Uterus (tissue), 4 donors: Measurements from ENCODE around the gene EHMT1. TPM values are rescaled to one million over a fixed set of nuclear protein-coding genes. Genes with fewer than 3 reads are reported as not detected.

Source experiments
- microRNA counts, 2 donors: library from miRNA; unstranded; fragments of <30 nt; microRNA quantifications; one replicate each; lab custom pipeline; 2016 to 2017
- microRNA-seq: library from miRNA; unstranded; fragments of <30 nt; microRNA quantifications from one replicate; pipeline ENCODE4, GENCODE V29; 2016; ENCODE audit warnings: borderline microRNAs expressed, borderline replicate concordance
- small RNA-seq: library from RNA; depleted of rRNA; stranded (forward); fragments of <200 nt; gene quantifications from one replicate; pipeline ENCODE3, GENCODE V24; 2016
- total RNA-seq, 4 donors: library from RNA; depleted of rRNA in 3 of 4; stranded (reverse); fragments of >200 nt in 3 of 4; gene quantifications; one replicate each; pipeline versions ENCODE4 v1.1.0 to v1.2.4, GENCODE V29; 2014 to 2023
- donor health status: DM: yes; HTN: yes; CAD: no.

Gene EHMT1
- total RNA-seq, 4 donors from 2014 or later = 32.6 to 109 (median 74.9) TPM

MicroRNAs within 50 kb of the gene (microRNA counts, 767-probe panel; counts per million panel counts)
- 0 counts per million in 2 donors for microRNA hsa-miR-602 (lab: Ali Mortazavi, UCI)

Small RNA genes within 50 kb of the gene (microRNA-seq; reads per million reads assigned to microRNA genes)
- not detected for gene MIR602

Small RNA genes within 50 kb of the gene (small RNA-seq; reads per million reads assigned to genes)
- gene MIR602 (not detected), gene RF00017 (not detected)

Other genes starting within 250 kb of the EHMT1 start
- 10 to 100 TPM; 11.8 to 49.0 (median 31.5) TPM for gene EXD3, start 195.8 kb upstream of the EHMT1 start, total RNA-seq
- gene NOXA1, start 195.6 kb upstream of the EHMT1 start, total RNA-seq = 10 to 100 TPM in 1 of 4 donors, 1 to 10 TPM in 2, under 1 TPM in 1; 0.29 to 13.3 (median 3.4) TPM
- under 1 TPM in 1 of 4 donors, not detected in 3; 0.21 TPM for gene ENTPD8, start 177.6 kb upstream of the EHMT1 start, total RNA-seq
- 10 to 100 TPM; 17.4 to 40.7 (median 32.1) TPM for gene NSMF, start 159.7 kb upstream of the EHMT1 start, total RNA-seq
- 10 to 100 TPM in 1 of 4 donors, 1 to 10 TPM in 2, under 1 TPM in 1; 0.26 to 25.7 (median 3.4) TPM for gene PNPLA7, start 68.6 kb upstream of the EHMT1 start, total RNA-seq
- gene MRPL41, start 67.1 kb upstream of the EHMT1 start, total RNA-seq = 10 to 100 TPM in 3 of 4 donors, 1 to 10 TPM in 1; 8.6 to 47.9 (median 30.5) TPM
- 10 to 100 TPM; 31.3 to 42.4 (median 38.4) TPM for gene DPH7, start 40.1 kb upstream of the EHMT1 start, total RNA-seq
- gene ZMYND19, start 28.5 kb upstream of the EHMT1 start, total RNA-seq = 10 to 100 TPM; 14.7 to 26.4 (median 16.3) TPM
- gene ARRDC1, start 13.3 kb upstream of the EHMT1 start, total RNA-seq = 10 to 100 TPM; 10.3 to 25.1 (median 21.3) TPM